Lung (tissue), 12 donors: ENCODE results near the gene ZNF480. TPM values are rescaled to one million over a fixed set of nuclear protein-coding genes. Genes with fewer than 3 reads are reported as not detected.
"Not testable (repeated sequence)": the region's sequence is repeated elsewhere in the genome, so short reads cannot be mapped to it uniquely, and the experiment has no call there.

ENCODE experiments used
- ATAC-seq: fragments of 200-7000 bp; cut with Tn5 transposase; one replicate; pipeline ENCODE4 v1.9.1; 2020; ENCODE audit warnings: moderate number of reproducible peaks; ENCODE audit not compliant: insufficient read depth, low FRiP score
- DNase-seq, 3 donors: peaks; one replicate each; pipeline ENCODE4 v3.0.0-alpha.2; 2013 to 2017
- H3K27ac ChIP-seq, 2 donors: one replicate each; pipeline ENCODE4 v1.5.1; 2013; ENCODE audit warnings: mild to moderate bottlenecking in 2 of 2, moderate library complexity in 2 of 2, control low read depth in 1 of 2, inconsistent platforms in 1 of 2, low read depth in 1 of 2, low read length in 1 of 2
- H3K27me3 ChIP-seq, 3 donors: one replicate each; pipeline ENCODE4 v1.5.1; 2013; ENCODE audit warnings: low read length in 2 of 3; ENCODE audit not compliant: control insufficient read depth in 3 of 3, insufficient read depth in 3 of 3
- H3K36me3 ChIP-seq, 4 donors: one replicate each; pipeline ENCODE4 v1.5.1; 2013; ENCODE audit warnings: low read length in 4 of 4, mild to moderate bottlenecking in 1 of 4, moderate library complexity in 1 of 4; ENCODE audit not compliant: control insufficient read depth in 4 of 4, insufficient read depth in 4 of 4
- H3K4me1 ChIP-seq, 5 donors: one replicate each; pipeline ENCODE4 v1.5.1; 2013; ENCODE audit warnings: low read length in 5 of 5, mild to moderate bottlenecking in 2 of 5, moderate library complexity in 1 of 5; ENCODE audit not compliant: control insufficient read depth in 5 of 5, insufficient read depth in 5 of 5
- H3K4me3 ChIP-seq: one replicate; pipeline ENCODE4 v1.5.1; 2013; ENCODE audit warnings: mild to moderate bottlenecking, control low read depth, moderate library complexity
- H3K9ac ChIP-seq, 2 donors: one replicate each; pipeline ENCODE4 v1.5.1; 2013; ENCODE audit warnings: low read length in 2 of 2, control low read depth in 1 of 2; ENCODE audit not compliant: insufficient read depth in 1 of 2
- H3K9me3 ChIP-seq, 4 donors: one replicate each; pipeline ENCODE4 v1.5.1; 2013; ENCODE audit warnings: low read length in 3 of 4, mild to moderate bottlenecking in 1 of 4, moderate library complexity in 1 of 4; ENCODE audit not compliant: control insufficient read depth in 4 of 4, insufficient read depth in 3 of 4
- CTCF ChIP-seq: IDR thresholded peaks from 2 replicates; pipeline ENCODE4 v1.5.1; 2012; ENCODE audit warnings: mild to moderate bottlenecking; ENCODE audit errors: control extremely low read depth, extremely low read depth
- WGBS, 2 donors: extraction: QIAGEN DNeasy Blood & Tissue Kit; methylation state at CpG; one replicate each; pipeline ENCODE4 v1.1.7; 2013; 5-methylcytosine and 5-hydroxymethylcytosine counted together
- polyA plus RNA-seq, 2 donors: library from polyadenylated mRNA; stranded (reverse); fragments of 200-250 nt; gene quantifications; one replicate each; pipeline ENCODE4 v1.2.1, GENCODE V29; 2013
- total RNA-seq, 2 donors: library from RNA; depleted of rRNA in 1 of 2; stranded (reverse); fragments of >200 nt in 1 of 2; gene quantifications; one replicate each; pipeline ENCODE4 v1.2.1, GENCODE V29; 2014 to 2021
- donor health status: control.
- donor health status: control.
- donor health status: Bipolar disorder and iron deficiency.
- donor health status: healthy.
- donor health status: DM: yes; HTN: yes; CAD: no.

ZNF480 gene
- total and polyA plus RNA-seq, 4 donors: 3.5 to 10.9 (median 9.6) TPM

GRCh38 chr19:52291781-52292180 lies 5.2 kb upstream of the ZNF480 start:
- no peak overlapping the region for H3K27ac ChIP-seq
- H3K4me3 ChIP-seq: no peak overlapping the region
- H3K27me3 ChIP-seq: no peaks in the 10 kb centered on the region
- peaks cover 0 to 11% (median 0%) of the 10 kb centered on the region in 4 donors for H3K9me3 ChIP-seq
- H3K4me1 ChIP-seq: peaks cover 0 to 5% (median 1%) of the 10 kb centered on the region in 5 donors
- DNase-seq (no peak), ATAC-seq (no peak)
- no peak for TF ChIP-seq CTCF
- 83 to 85% methylated on average over 3 of the region's 3 CpGs for WGBS, 2 donors
- no peak overlapping the region for H3K9ac ChIP-seq
- peaks cover 13 to 21% (median 16%) of the 10 kb centered on the region in 4 donors for H3K36me3 ChIP-seq

GRCh38 chr19:52292946-52293345 lies 4.0 kb upstream of the ZNF480 start:
- H3K9ac ChIP-seq, ATAC-seq, H3K4me3 ChIP-seq, H3K4me1 ChIP-seq, H3K27ac ChIP-seq, DNase-seq, H3K27me3 ChIP-seq, H3K9me3 ChIP-seq: not testable (repeated sequence)
- 97 to 100% methylated on average over 6 of the region's 6 CpGs for WGBS, 2 donors
- peaks cover 12 to 21% (median 15%) of the 10 kb centered on the region in 4 donors for H3K36me3 ChIP-seq

GRCh38 chr19:52296400-52296772 lies 583 bp upstream of the ZNF480 start:
- Histone ChIP-seq H3K36me3 (peaks cover 8 to 21% (median 16%) of the 10 kb centered on the region in 4 donors), H3K4me1 (peaks cover 0 to 11% (median 4%) of the 10 kb centered on the region in 5 donors), H3K9me3 (peaks cover 0 to 15% (median under 1%) of the 10 kb centered on the region in 4 donors), H3K27me3 (no peaks in the 10 kb centered on the region), H3K4me3 (peak overlapping the region; percentile 65), H3K9ac (peak overlapping the region; percentile 46 to 86), H3K27ac (peak overlapping the region; percentile 77 to 89)
- no peak for ATAC-seq
- 20 to 25% methylated on average over 8 of the region's 8 CpGs for WGBS, 2 donors
- peak in 1 of 3 donors; percentile 14 for DNase-seq
- TF ChIP-seq CTCF: no peak

- H3K36me3 ChIP-seq: peaks cover 13 to 32% (median 24%) of the 10 kb centered on the region in 4 donors
- no peaks in the 10 kb centered on the region for H3K27me3 ChIP-seq
- H3K4me3 ChIP-seq: peak overlapping the region; percentile 88
- peaks cover 0 to 13% (median 2%) of the 10 kb centered on the region in 4 donors for H3K9me3 ChIP-seq
- peaks cover 0 to 11% (median 4%) of the 10 kb centered on the region in 5 donors for H3K4me1 ChIP-seq
- no peak for TF ChIP-seq CTCF
- WGBS, 2 donors: 14 to 15% methylated on average over 18 of the region's 18 CpGs
- H3K27ac ChIP-seq: peak overlapping the region; percentile 96 to 98
- ATAC-seq (no peak), DNase-seq (peak in 2 of 3 donors; percentile 20 to 28)
- H3K9ac ChIP-seq: peak overlapping the region; percentile 76 to 80
Observed at GRCh38 chr19:52297601-52298364, 814 bp downstream of the ZNF480 start.
